ENCODE data around the gene BRD3OS.

BRD3OS gene

DNA sequence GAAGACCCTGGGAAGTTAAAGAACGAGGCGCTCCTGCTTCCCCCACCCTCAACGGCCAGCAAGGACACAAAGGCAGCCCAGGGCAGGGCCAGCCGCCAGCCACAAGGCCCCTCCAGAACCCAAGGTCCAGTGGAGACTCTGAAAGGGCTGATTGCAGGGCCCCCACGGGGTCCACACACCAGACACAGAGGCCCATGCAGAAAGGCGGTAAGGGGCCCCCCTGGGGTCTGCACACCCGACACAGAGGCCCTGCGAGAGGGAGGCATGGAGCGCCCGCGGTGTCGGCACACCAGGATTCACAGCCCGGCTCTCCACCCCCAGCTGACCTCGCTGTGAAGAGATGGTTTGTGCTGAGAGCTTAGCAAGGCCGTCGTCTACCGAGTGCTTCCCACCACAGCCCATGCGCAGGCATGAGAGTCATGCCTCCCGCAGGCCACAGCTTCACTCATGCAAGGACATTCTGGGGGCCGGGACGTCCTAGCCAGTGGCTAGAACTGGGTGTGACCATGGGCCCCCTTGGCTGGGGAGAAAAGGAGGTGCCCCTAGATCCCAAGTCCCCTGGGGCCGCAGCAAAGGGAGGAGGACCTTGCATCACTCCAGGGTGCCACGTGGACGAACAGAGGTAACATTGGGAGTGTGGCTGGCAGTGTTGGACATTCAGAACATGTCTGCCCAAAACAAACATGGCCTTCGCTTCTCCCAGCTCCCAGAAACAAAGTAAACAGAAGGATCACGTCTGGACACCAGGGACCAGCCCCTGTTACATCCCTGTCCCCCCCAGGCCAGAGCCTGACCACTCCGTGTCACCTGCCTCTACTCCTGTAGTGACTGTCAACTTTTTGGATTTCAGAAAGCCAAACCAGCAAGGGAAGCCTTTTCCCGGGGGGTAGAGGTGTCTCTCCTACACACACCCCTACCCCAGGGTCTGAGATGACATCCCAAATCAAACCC lies 32.7 kb downstream of the BRD3OS start:
- no peak overlapping the region for H3K4me3 ChIP-seq (ENCODE audit: low read depth, low read length)

GRCh38 chr9:134058716-134059115 lies 33.4 kb downstream of the BRD3OS start:
- TF ChIP-seq, protein P1, sequence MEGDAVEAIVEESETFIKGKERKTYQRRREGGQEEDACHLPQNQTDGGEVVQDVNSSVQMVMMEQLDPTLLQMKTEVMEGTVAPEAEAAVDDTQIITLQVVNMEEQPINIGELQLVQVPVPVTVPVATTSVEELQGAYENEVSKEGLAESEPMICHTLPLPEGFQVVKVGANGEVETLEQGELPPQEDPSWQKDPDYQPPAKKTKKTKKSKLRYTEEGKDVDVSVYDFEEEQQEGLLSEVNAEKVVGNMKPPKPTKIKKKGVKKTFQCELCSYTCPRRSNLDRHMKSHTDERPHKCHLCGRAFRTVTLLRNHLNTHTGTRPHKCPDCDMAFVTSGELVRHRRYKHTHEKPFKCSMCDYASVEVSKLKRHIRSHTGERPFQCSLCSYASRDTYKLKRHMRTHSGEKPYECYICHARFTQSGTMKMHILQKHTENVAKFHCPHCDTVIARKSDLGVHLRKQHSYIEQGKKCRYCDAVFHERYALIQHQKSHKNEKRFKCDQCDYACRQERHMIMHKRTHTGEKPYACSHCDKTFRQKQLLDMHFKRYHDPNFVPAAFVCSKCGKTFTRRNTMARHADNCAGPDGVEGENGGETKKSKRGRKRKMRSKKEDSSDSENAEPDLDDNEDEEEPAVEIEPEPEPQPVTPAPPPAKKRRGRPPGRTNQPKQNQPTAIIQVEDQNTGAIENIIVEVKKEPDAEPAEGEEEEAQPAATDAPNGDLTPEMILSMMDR (IDR thresholded peaks at IDR 0.05; ENCODE audit: control insufficient read depth, extremely low read depth, insufficient read depth): no peak
- DNase-seq (ENCODE audit: low read depth): no peak
- H3K4me3 ChIP-seq (ENCODE audit: low read depth, low read length): no peak overlapping the region

More for the DNA sequence above, 32.7 kb downstream of the BRD3OS start:
- TF ChIP-seq, protein P1 (IDR thresholded peaks at IDR 0.05; ENCODE audit: control insufficient read depth, extremely low read depth, insufficient read depth): no peak
- DNase-seq (ENCODE audit: low read depth): no peak

DNA sequence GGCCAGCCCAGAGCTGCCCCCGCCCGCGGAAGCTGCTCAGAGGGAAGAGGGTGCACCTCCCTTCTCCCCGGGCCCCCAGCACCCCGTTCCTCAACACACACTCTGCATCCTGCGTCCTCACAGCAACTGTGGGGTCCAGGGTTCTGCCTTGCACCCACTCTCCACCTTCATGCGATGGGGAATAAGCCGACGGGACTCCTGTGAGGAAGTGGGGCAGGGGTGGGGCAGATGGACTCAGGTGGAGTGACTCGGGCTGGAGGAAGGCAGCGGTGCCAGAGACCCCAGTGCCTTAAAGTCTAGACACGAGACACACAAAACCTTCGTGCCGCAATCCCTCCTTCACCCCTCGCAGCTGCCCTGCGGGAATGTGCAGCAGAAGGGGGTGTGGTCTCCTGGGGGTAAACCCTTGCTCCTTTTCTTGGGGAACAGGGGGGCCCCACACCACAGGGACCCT lies 33.9 kb downstream of the BRD3OS start:
- TF ChIP-seq, protein P1 (IDR thresholded peaks at IDR 0.05; ENCODE audit: control insufficient read depth, extremely low read depth, insufficient read depth): no peak
- H3K4me3 ChIP-seq (ENCODE audit: low read depth, low read length): no peak overlapping the region
- DNase-seq (ENCODE audit: low read depth): no peak

GRCh38 chr9:134059661-134060395 lies 34.5 kb downstream of the BRD3OS start:
- no peak for DNase-seq (ENCODE audit: low read depth)
- no peak overlapping the region for H3K4me3 ChIP-seq (ENCODE audit: low read depth, low read length)
- TF ChIP-seq, protein P1 (IDR thresholded peaks at IDR 0.05; ENCODE audit: control insufficient read depth, extremely low read depth, insufficient read depth): no peak

DNA sequence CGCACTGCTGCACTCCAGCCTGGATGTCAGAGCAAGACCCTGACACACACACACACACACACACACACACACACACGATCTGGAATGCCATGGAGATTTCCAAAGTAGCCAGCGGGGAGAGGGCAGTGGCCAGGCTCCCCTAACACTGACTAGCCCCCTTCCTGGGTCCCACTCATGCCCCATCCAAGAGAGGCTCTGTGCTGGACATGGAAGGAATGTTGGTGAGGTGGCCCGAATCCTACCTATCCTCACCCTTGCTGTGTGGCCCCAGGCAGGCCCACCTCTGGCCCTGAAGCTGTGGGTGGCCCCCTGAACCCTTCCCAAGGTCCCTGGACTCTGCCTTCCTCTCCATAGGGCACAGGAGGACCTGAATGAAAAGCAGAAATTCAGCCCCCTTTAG lies 35.3 kb downstream of the BRD3OS start:
- TF ChIP-seq, protein P1 (IDR thresholded peaks at IDR 0.05; ENCODE audit: control insufficient read depth, extremely low read depth, insufficient read depth): no peak
- DNase-seq (ENCODE audit: low read depth): no peak
- no peak overlapping the region for H3K4me3 ChIP-seq (ENCODE audit: low read depth, low read length)

GRCh38 chr9:134061019-134061687 lies 35.9 kb downstream of the BRD3OS start:
- no peak for DNase-seq (ENCODE audit: low read depth)
- no peak overlapping the region for H3K4me3 ChIP-seq (ENCODE audit: low read depth, low read length)
- TF ChIP-seq, protein P1 (IDR thresholded peaks at IDR 0.05; ENCODE audit: control insufficient read depth, extremely low read depth, insufficient read depth): no peak

Measured in LNCaP clone FGC (cell line).